Ascending aorta (tissue), 2 donors: ENCODE data around the gene HMCN1. TPM values are rescaled to one million over a fixed set of nuclear protein-coding genes. Genes with fewer than 3 reads are reported as not detected.

Source experiments
- DNase-seq, 2 donors: peaks; one replicate each; pipeline ENCODE4 v3.0.0-alpha.2; 2019; ENCODE audit warnings: low spot score in 2 of 2
- H3K27ac ChIP-seq, 2 donors: fragments of 200-600 bp; sonication (generic); one replicate each; pipeline ENCODE4 v1.5.1; 2016 to 2017; ENCODE audit warnings: mild to moderate bottlenecking in 1 of 2
- H3K27me3 ChIP-seq: fragments of 200-600 bp; sonication (generic); one replicate; pipeline ENCODE4 v1.5.1; 2017
- H3K36me3 ChIP-seq, 2 donors: fragments of 200-600 bp; sonication (generic); one replicate each; pipeline ENCODE4 v1.5.1; 2016
- H3K4me1 ChIP-seq, 2 donors: fragments of 200-600 bp; sonication (generic); one replicate each; pipeline ENCODE4 v1.5.1; 2016 to 2017; ENCODE audit warnings: mild to moderate bottlenecking in 1 of 2
- H3K4me3 ChIP-seq, 2 donors: fragments of 200-600 bp; sonication (generic); one replicate each; pipeline ENCODE4 v1.5.1; 2016 to 2017; ENCODE audit warnings: mild to moderate bottlenecking in 1 of 2
- H3K9me3 ChIP-seq, 2 donors: fragments of 200-600 bp; sonication (generic); one replicate each; pipeline ENCODE4 v1.5.1; 2016
- intact Hi-C: fragments of 100-400 bp; cut with DNase I; formaldehyde crosslinking; loops from one replicate; pipeline ENCODE4 v1.15.1; 2023
- total RNA-seq: library from RNA; depleted of rRNA; stranded (reverse); fragments of >200 nt; gene quantifications from one replicate; pipeline ENCODE4 v1.1.0, GENCODE V29; 2016
- TF ChIP-seq, protein P1 (sequence below), 3 experiments: fragments of 200-600 bp in 2 of 3; fragments of 450-650 bp in 1 of 3; sonication (generic) in 2 of 3; IDR thresholded peaks; one replicate each; pipeline ENCODE4 v1.5.1; 2016 to 2019; ENCODE audit warnings: antibody characterized with exemption in 3 of 3, mild to moderate bottlenecking in 1 of 3, moderate library complexity in 1 of 3

HMCN1 gene
- total RNA-seq, 1 donor from 2014 or later: 61.7 TPM

DNA sequence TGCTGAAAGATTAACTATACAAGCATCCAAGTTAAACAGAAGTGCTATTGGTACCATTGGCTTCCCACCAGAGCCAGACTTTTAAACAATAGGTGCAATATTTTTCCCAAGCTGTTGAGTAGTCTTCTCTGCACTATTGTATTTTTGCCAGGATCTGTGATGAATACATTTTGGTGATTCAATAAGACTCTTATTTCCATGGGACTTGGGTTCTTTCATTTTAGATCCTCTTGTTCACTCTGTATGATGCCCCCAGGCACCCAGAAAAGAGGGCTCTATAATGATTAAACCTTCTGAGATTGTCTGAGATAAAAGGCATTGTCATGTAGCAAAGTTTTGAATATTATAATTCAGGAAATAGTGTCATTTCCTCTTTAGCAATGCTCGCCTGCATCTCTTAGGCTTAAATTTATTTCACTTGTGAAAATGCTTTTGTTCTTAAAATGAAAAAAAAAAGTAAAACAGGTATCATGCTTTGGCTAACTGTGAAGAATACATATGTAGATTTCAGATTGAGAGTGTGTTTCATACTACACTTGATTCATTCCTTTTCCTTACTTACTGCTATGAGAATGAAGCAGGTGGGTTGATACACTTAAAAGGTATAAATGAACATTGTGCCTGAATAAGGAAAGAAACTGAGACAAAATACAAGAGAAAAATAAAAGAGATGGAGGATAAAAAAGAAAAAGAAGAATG lies 275.0 kb downstream of the HMCN1 start:
- TF ChIP-seq, protein P1, sequence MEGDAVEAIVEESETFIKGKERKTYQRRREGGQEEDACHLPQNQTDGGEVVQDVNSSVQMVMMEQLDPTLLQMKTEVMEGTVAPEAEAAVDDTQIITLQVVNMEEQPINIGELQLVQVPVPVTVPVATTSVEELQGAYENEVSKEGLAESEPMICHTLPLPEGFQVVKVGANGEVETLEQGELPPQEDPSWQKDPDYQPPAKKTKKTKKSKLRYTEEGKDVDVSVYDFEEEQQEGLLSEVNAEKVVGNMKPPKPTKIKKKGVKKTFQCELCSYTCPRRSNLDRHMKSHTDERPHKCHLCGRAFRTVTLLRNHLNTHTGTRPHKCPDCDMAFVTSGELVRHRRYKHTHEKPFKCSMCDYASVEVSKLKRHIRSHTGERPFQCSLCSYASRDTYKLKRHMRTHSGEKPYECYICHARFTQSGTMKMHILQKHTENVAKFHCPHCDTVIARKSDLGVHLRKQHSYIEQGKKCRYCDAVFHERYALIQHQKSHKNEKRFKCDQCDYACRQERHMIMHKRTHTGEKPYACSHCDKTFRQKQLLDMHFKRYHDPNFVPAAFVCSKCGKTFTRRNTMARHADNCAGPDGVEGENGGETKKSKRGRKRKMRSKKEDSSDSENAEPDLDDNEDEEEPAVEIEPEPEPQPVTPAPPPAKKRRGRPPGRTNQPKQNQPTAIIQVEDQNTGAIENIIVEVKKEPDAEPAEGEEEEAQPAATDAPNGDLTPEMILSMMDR (IDR thresholded peaks at IDR 0.05): no peak
- peak overlapping the region; percentile 16 to 62 for H3K27ac ChIP-seq
- H3K4me3 ChIP-seq: no peak overlapping the region
- H3K4me1 ChIP-seq: peaks cover 0 to 2% of the 10 kb centered on the region in 2 donors
- DNase-seq: no peak
- intact Hi-C loops: no loop called here
- no peaks in the 10 kb centered on the region for H3K36me3 ChIP-seq
- no peaks in the 10 kb centered on the region for H3K9me3 ChIP-seq
- no peaks in the 10 kb centered on the region for H3K27me3 ChIP-seq

GRCh38 chr1:186014370-186015037 lies 280.3 kb downstream of the HMCN1 start:
- peaks cover 3 to 16% of the 10 kb centered on the region in 2 donors for H3K36me3 ChIP-seq
- DNase-seq: no peak
- no peak overlapping the region for H3K4me3 ChIP-seq
- no peak overlapping the region for H3K27ac ChIP-seq
- intact Hi-C loops: no loop called here
- TF ChIP-seq, protein P1 (IDR thresholded peaks at IDR 0.05): no peak
- no peaks in the 10 kb centered on the region for H3K27me3 ChIP-seq
- no peaks in the 10 kb centered on the region for H3K9me3 ChIP-seq
- no peaks in the 10 kb centered on the region for H3K4me1 ChIP-seq

- DNase-seq: no peak
- intact Hi-C loops: no loop called here
- H3K4me1 ChIP-seq: no peaks in the 10 kb centered on the region
- TF ChIP-seq, protein P1 (IDR thresholded peaks at IDR 0.05): no peak
- no peak overlapping the region for H3K27ac ChIP-seq
- no peak overlapping the region for H3K4me3 ChIP-seq
- no peaks in the 10 kb centered on the region for H3K27me3 ChIP-seq
- peaks cover 8 to 24% of the 10 kb centered on the region in 2 donors for H3K36me3 ChIP-seq
- no peaks in the 10 kb centered on the region for H3K9me3 ChIP-seq
These were observed 282.7 kb downstream of the HMCN1 start for GRCh38 chr1:186016856-186017255.

GRCh38 chr1:186022184-186022583 lies 288.0 kb downstream of the HMCN1 start:
- Histone ChIP-seq H3K9me3 (no peaks in the 10 kb centered on the region), H3K36me3 (peaks cover 12 to 24% of the 10 kb centered on the region in 2 donors), H3K27ac (no peak overlapping the region), H3K4me1 (peaks cover 0 to 2% of the 10 kb centered on the region in 2 donors), H3K4me3 (no peak overlapping the region), H3K27me3 (no peaks in the 10 kb centered on the region)
- intact Hi-C loops: no loop called here
- no peak for DNase-seq
- TF ChIP-seq, protein P1 (IDR thresholded peaks at IDR 0.05): no peak

- Histone ChIP-seq H3K9me3 (peaks cover 10 to 17% of the 10 kb centered on the region in 2 donors), H3K4me1 (peaks cover 0 to 5% of the 10 kb centered on the region in 2 donors), H3K36me3 (peaks cover 4 to 9% of the 10 kb centered on the region in 2 donors), H3K27ac (peak overlapping the region; percentile 48 to 55), H3K4me3 (no peak overlapping the region), H3K27me3 (no peaks in the 10 kb centered on the region)
- TF ChIP-seq, protein P1 (IDR thresholded peaks at IDR 0.05): no peak
- intact Hi-C loops: no loop called here
- DNase-seq: no peak
These were observed 292.8 kb downstream of the HMCN1 start for GRCh38 chr1:186026946-186027345.
